Kidney (tissue), 14 donors: Measurements from ENCODE around the gene FLNB. TPM values are rescaled to one million over a fixed set of nuclear protein-coding genes. Genes with fewer than 3 reads are reported as not detected.
"Not testable (repeated sequence)": the region's sequence is repeated elsewhere in the genome, so short reads cannot be mapped to it uniquely, and the experiment has no call there.

ENCODE experiments used
- DNase-seq, 5 donors: peaks; one replicate each; pipeline ENCODE4 v3.0.0-alpha.2; 2013 to 2020
- FAIRE-seq: peaks from 2 replicates; lab custom pipeline; 2012; peaks lifted over from hg19 to GRCh38; lab: Jason Lieb, UNC
- H3K27ac ChIP-seq, 2 donors: one replicate each; pipeline ENCODE4 v1.7.0; 2013; ENCODE audit warnings: low read depth in 2 of 2, low read length in 2 of 2, inconsistent platforms in 1 of 2
- H3K27me3 ChIP-seq: one replicate; pipeline ENCODE4 v1.7.1; 2013; ENCODE audit warnings: low read length, inconsistent platforms; ENCODE audit not compliant: control insufficient read depth, insufficient read depth
- H3K36me3 ChIP-seq, 3 donors: one replicate each; pipeline versions ENCODE4 v1.7.0 to v1.7.1; 2013; ENCODE audit warnings: low read length in 3 of 3, control low read depth in 1 of 3, inconsistent platforms in 1 of 3; ENCODE audit not compliant: insufficient read depth in 3 of 3, control insufficient read depth in 2 of 3
- H3K4me1 ChIP-seq, 3 donors: one replicate each; pipeline versions ENCODE4 v1.7.0 to v1.7.1; 2013; ENCODE audit warnings: low read length in 3 of 3, inconsistent platforms in 1 of 3, low read depth in 1 of 3; ENCODE audit not compliant: control insufficient read depth in 2 of 3, insufficient read depth in 2 of 3
- H3K4me3 ChIP-seq, 3 donors: one replicate each; pipeline versions ENCODE4 v1.7.0 to v1.8.1; 2013; ENCODE audit warnings: low read length in 3 of 3, control low read depth in 1 of 3, inconsistent platforms in 1 of 3
- H3K9ac ChIP-seq, 3 donors: one replicate each; pipeline versions ENCODE4 v1.7.0 to v1.7.1; 2013; ENCODE audit warnings: low read length in 3 of 3, control low read depth in 1 of 3, inconsistent platforms in 1 of 3
- H3K9me3 ChIP-seq, 3 donors: one replicate each; pipeline versions ENCODE4 v1.7.0 to v1.7.1; 2013; ENCODE audit warnings: low read length in 3 of 3, control low read depth in 1 of 3, inconsistent platforms in 1 of 3; ENCODE audit not compliant: control insufficient read depth in 2 of 3, insufficient read depth in 1 of 3
- CTCF ChIP-seq: IDR thresholded peaks from 3 replicates; pipeline ENCODE4 v1.5.1; 2012; ENCODE audit warnings: mild to moderate bottlenecking, moderate library complexity, borderline replicate concordance; ENCODE audit not compliant: insufficient read depth; ENCODE audit errors: extremely low read depth
- intact Hi-C: fragments of 100-400 bp; cut with DNase I; formaldehyde crosslinking; loops from one replicate; pipeline ENCODE4 v1.11.1; 2022
- polyA plus RNA-seq: library from polyadenylated mRNA; stranded (reverse); fragments of 350-450 nt; fragmentation: Illumina TruSeq; extraction: RNeasy Lipid Tissue Mini Kit (QIAGEN cat#74804); gene quantifications from one replicate; pipeline ENCODE4 v1.2.3, GENCODE V29; 2014; ENCODE audit warnings: low read depth, low replicate concordance; ENCODE audit not compliant: insufficient read depth
- total RNA-seq: library from RNA; stranded (reverse); fragmentation: NEBNext Ultra II Directional; extraction: Animal tissue kit (Norgen Biotek cat#: 25700); gene quantifications from one replicate; pipeline ENCODE4 v1.2.1, GENCODE V29; 2021
- donor health status: control.
- donor health status: control.
- donor health status: control.
- donor health status: control.
- donor health status: control.
- donor health status: DM: yes; HTN: yes; CAD: no.
- donor health status: Normal renal cell carcinoma (clear cell type).

The FLNB gene
- total and polyA plus RNA-seq, 2 donors from 2014 or later, result 115 to 216 TPM

GRCh38 chr3:58049143-58049785 is 41.0 kb downstream of the FLNB start:
- DNase-seq (peak in 4 of 5 donors; percentile 78 to 92 (median 84)), FAIRE-seq (peak; percentile 19)
- Histone ChIP-seq H3K4me1 (peaks cover 8 to 41% (median 39%) of the 10 kb centered on the region in 3 donors), H3K36me3 (no peaks in the 10 kb centered on the region), H3K4me3 (no peak overlapping the region), H3K27me3 (no peaks in the 10 kb centered on the region), H3K9ac (peak overlapping the region in 1 of 3 donors; percentile 77), H3K9me3 (no peaks in the 10 kb centered on the region), H3K27ac (peak overlapping the region; percentile 69 to 94)
- no peak for TF ChIP-seq CTCF
- intact Hi-C loops, result no loop called here

- peaks cover 8 to 41% (median 37%) of the 10 kb centered on the region in 3 donors for H3K4me1 ChIP-seq
- DNase-seq, result no peak
- FAIRE-seq, result no peak
These were observed 43.0 kb downstream of the FLNB start for GRCh38 chr3:58051196-58051595.

GRCh38 chr3:58051658-58052261 is 43.5 kb downstream of the FLNB start:
- H3K4me3 ChIP-seq, H3K27me3 ChIP-seq, H3K9ac ChIP-seq, H3K36me3 ChIP-seq, DNase-seq, intact Hi-C loops, H3K9me3 ChIP-seq, FAIRE-seq: not testable (repeated sequence)
- H3K27ac ChIP-seq, result peak overlapping the region in 1 of 2 donors; percentile 55
- peaks cover 8 to 41% (median 37%) of the 10 kb centered on the region in 3 donors for H3K4me1 ChIP-seq

More at GRCh38 chr3:58051196-58051595, 43.0 kb downstream of the FLNB start:
- Histone ChIP-seq H3K36me3 (no peaks in the 10 kb centered on the region), H3K27me3 (no peaks in the 10 kb centered on the region), H3K9me3 (no peaks in the 10 kb centered on the region), H3K4me3 (no peak overlapping the region), H3K9ac (no peak overlapping the region), H3K27ac (peak overlapping the region; percentile 69 to 94)
- intact Hi-C loops, result no loop called here
- no peak for TF ChIP-seq CTCF
